ENCODE measurements around the gene GSTA2. TPM values are rescaled to one million over a fixed set of nuclear protein-coding genes. Genes with fewer than 3 reads are reported as not detected.
"Not testable (repeated sequence)": the region's sequence is repeated elsewhere in the genome, so short reads cannot be mapped to it uniquely, and the experiment has no call there.

Gene GSTA2
- total RNA-seq, 1 donor from 2014 or later, result not detected

GRCh38 chr6:52782209-52782608 lies 18.9 kb upstream of the GSTA2 start:
- H3K9me3 Mint-ChIP-seq; H3K4me1 Mint-ChIP-seq; intact Hi-C loops (cut with micrococcal nuclease); H3K27ac Mint-ChIP-seq; H3K4me3 Mint-ChIP-seq; DNase-seq; H3K27me3 Mint-ChIP-seq; H3K36me3 Mint-ChIP-seq (ENCODE audit: low read depth): not testable (repeated sequence)

GRCh38 chr6:52779237-52779636 lies 16.0 kb upstream of the GSTA2 start:
- H3K27ac Mint-ChIP-seq, result no peak overlapping the region
- no peaks in the 10 kb centered on the region for H3K36me3 Mint-ChIP-seq (ENCODE audit: low read depth)
- H3K4me3 Mint-ChIP-seq, result no peak overlapping the region
- H3K4me1 Mint-ChIP-seq, result no peaks in the 10 kb centered on the region
- no peak for DNase-seq
- intact Hi-C loops (cut with micrococcal nuclease), result no loop called here
- H3K27me3 Mint-ChIP-seq, result peaks cover 4% of the 10 kb centered on the region
- peaks cover 9% of the 10 kb centered on the region for H3K9me3 Mint-ChIP-seq

GRCh38 chr6:52776711-52777351 lies 13.6 kb upstream of the GSTA2 start:
- H3K4me1 Mint-ChIP-seq; H3K27ac Mint-ChIP-seq; H3K27me3 Mint-ChIP-seq; H3K36me3 Mint-ChIP-seq (ENCODE audit: low read depth); H3K4me3 Mint-ChIP-seq; H3K9me3 Mint-ChIP-seq; intact Hi-C loops (cut with micrococcal nuclease); DNase-seq: not testable (repeated sequence)

GRCh38 chr6:52769399-52769798 lies 6.1 kb upstream of the GSTA2 start:
- H3K9me3 Mint-ChIP-seq; H3K36me3 Mint-ChIP-seq (ENCODE audit: low read depth); H3K27ac Mint-ChIP-seq; H3K4me1 Mint-ChIP-seq; H3K4me3 Mint-ChIP-seq; DNase-seq; intact Hi-C loops (cut with micrococcal nuclease); H3K27me3 Mint-ChIP-seq: not testable (repeated sequence)

- DNase-seq; intact Hi-C loops (cut with micrococcal nuclease); H3K27ac Mint-ChIP-seq: not testable (repeated sequence)
Observed at GRCh38 chr6:52767658-52768057, 4.4 kb upstream of the GSTA2 start.

GRCh38 chr6:52761673-52762491 lies 1.4 kb downstream of the GSTA2 start:
- H3K9me3 Mint-ChIP-seq; DNase-seq; H3K27ac Mint-ChIP-seq; H3K27me3 Mint-ChIP-seq; H3K36me3 Mint-ChIP-seq (ENCODE audit: low read depth); H3K4me1 Mint-ChIP-seq; intact Hi-C loops (cut with micrococcal nuclease); H3K4me3 Mint-ChIP-seq: not testable (repeated sequence)

More at GRCh38 chr6:52767658-52768057, 4.4 kb upstream of the GSTA2 start:
- not testable (repeated sequence) for H3K9me3 Mint-ChIP-seq; H3K4me1 Mint-ChIP-seq; H3K27me3 Mint-ChIP-seq; H3K4me3 Mint-ChIP-seq; H3K36me3 Mint-ChIP-seq (ENCODE audit: low read depth)

GRCh38 chr6:52760105-52760765 lies 3.0 kb downstream of the GSTA2 start:
- no peak overlapping the region for H3K27ac Mint-ChIP-seq
- H3K4me1 Mint-ChIP-seq, result no peaks in the 10 kb centered on the region
- DNase-seq, result no peak
- no peaks in the 10 kb centered on the region for H3K36me3 Mint-ChIP-seq (ENCODE audit: low read depth)
- H3K9me3 Mint-ChIP-seq, result no peaks in the 10 kb centered on the region
- intact Hi-C loops (cut with micrococcal nuclease), result no loop called here
- peaks cover 9% of the 10 kb centered on the region for H3K27me3 Mint-ChIP-seq
- H3K4me3 Mint-ChIP-seq, result no peak overlapping the region

- Mint-ChIP-seq H3K27me3 (peaks cover 10% of the 10 kb centered on the region), H3K27ac (no peak overlapping the region), H3K4me3 (no peak overlapping the region), H3K9me3 (no peaks in the 10 kb centered on the region), H3K36me3 (ENCODE audit: low read depth) (no peaks in the 10 kb centered on the region), H3K4me1 (no peaks in the 10 kb centered on the region)
- DNase-seq, result no peak
- intact Hi-C loops (cut with micrococcal nuclease), result no loop called here
Observed at GRCh38 chr6:52759085-52759484, 4.2 kb downstream of the GSTA2 start.

- DNase-seq; intact Hi-C loops (cut with micrococcal nuclease); H3K27ac Mint-ChIP-seq; H3K4me1 Mint-ChIP-seq; H3K36me3 Mint-ChIP-seq (ENCODE audit: low read depth); H3K4me3 Mint-ChIP-seq; H3K9me3 Mint-ChIP-seq: not testable (repeated sequence)
- peaks cover 11% of the 10 kb centered on the region for H3K27me3 Mint-ChIP-seq
Observed at GRCh38 chr6:52757651-52758338, 5.5 kb downstream of the GSTA2 start.

GRCh38 chr6:52754443-52754842 lies 8.8 kb downstream of the GSTA2 start:
- no peak overlapping the region for H3K4me3 Mint-ChIP-seq
- intact Hi-C loops (cut with micrococcal nuclease), result no loop called here
- H3K4me1 Mint-ChIP-seq, result no peaks in the 10 kb centered on the region
- H3K27me3 Mint-ChIP-seq, result peaks cover 5% of the 10 kb centered on the region
- no peak for DNase-seq
- no peak overlapping the region for H3K27ac Mint-ChIP-seq
- no peaks in the 10 kb centered on the region for H3K9me3 Mint-ChIP-seq
- no peaks in the 10 kb centered on the region for H3K36me3 Mint-ChIP-seq (ENCODE audit: low read depth)

GRCh38 chr6:52753137-52753536 lies 10.1 kb downstream of the GSTA2 start:
- H3K9me3 Mint-ChIP-seq; DNase-seq; H3K4me3 Mint-ChIP-seq; H3K4me1 Mint-ChIP-seq; H3K36me3 Mint-ChIP-seq (ENCODE audit: low read depth); H3K27ac Mint-ChIP-seq; H3K27me3 Mint-ChIP-seq; intact Hi-C loops (cut with micrococcal nuclease): not testable (repeated sequence)

- Mint-ChIP-seq H3K4me1 (no peaks in the 10 kb centered on the region), H3K4me3 (no peak overlapping the region), H3K27me3 (peaks cover 6% of the 10 kb centered on the region), H3K36me3 (ENCODE audit: low read depth) (no peaks in the 10 kb centered on the region), H3K9me3 (no peaks in the 10 kb centered on the region), H3K27ac (no peak overlapping the region)
- intact Hi-C loops (cut with micrococcal nuclease), result no loop called here
- DNase-seq, result no peak
Observed at GRCh38 chr6:52752310-52752709, 11.0 kb downstream of the GSTA2 start.

GRCh38 chr6:52749556-52750152 lies 13.6 kb downstream of the GSTA2 start:
- no peaks in the 10 kb centered on the region for H3K36me3 Mint-ChIP-seq (ENCODE audit: low read depth)
- intact Hi-C loops (cut with micrococcal nuclease), result no loop called here
- H3K4me3 Mint-ChIP-seq, result no peak overlapping the region
- H3K27me3 Mint-ChIP-seq, result peaks cover 5% of the 10 kb centered on the region
- DNase-seq, result no peak
- no peak overlapping the region for H3K27ac Mint-ChIP-seq
- H3K4me1 Mint-ChIP-seq, result no peaks in the 10 kb centered on the region
- H3K9me3 Mint-ChIP-seq, result no peaks in the 10 kb centered on the region
